OCI-LY3 (cell line): ENCODE measurements around the gene OR1B1.
"Not testable (repeated sequence)": the region's sequence is repeated elsewhere in the genome, so short reads cannot be mapped to it uniquely, and the experiment has no call there.

ENCODE experiments used
- H2AFZ ChIP-seq: fragments of 200-600, 300-600 bp; shearing (Covaris generic); 2 replicates; pipeline ENCODE4 v1.6.0; 2014; ENCODE audit warnings: antibody characterized with exemption, low read depth, low read length
- H3K27ac ChIP-seq: fragments of 200-600, 300-600 bp; sonication (generic); 2 replicates; pipeline ENCODE4 v1.5.1; 2014; ENCODE audit warnings: mild to moderate bottlenecking, low read length, moderate library complexity, mixed read lengths
- H3K27me3 ChIP-seq: fragments of 200-600, 300-600 bp; sonication (generic); 2 replicates; pipeline ENCODE4 v1.6.1; 2014; ENCODE audit warnings: low read depth, low read length, mixed read lengths
- H3K36me3 ChIP-seq: fragments of 200-600, 300-600 bp; sonication (generic); replicated peaks from 2 replicates; pipeline ENCODE3; 2014; ENCODE audit warnings: low read depth, low read length, mixed read lengths
- H3K4me1 ChIP-seq: fragments of 300-600, 200-600 bp; sonication (generic); 2 replicates; pipeline ENCODE4 v1.6.1; 2014; ENCODE audit warnings: low read length, mixed read lengths
- H3K4me2 ChIP-seq: fragments of 200-600, 300-600 bp; sonication (generic); 2 replicates; pipeline ENCODE4 v1.6.1; 2014; ENCODE audit warnings: low read length, mixed read lengths
- H3K4me3 ChIP-seq: fragments of 300-600, 200-600 bp; sonication (generic); 2 replicates; pipeline ENCODE4 v1.5.1; 2014; ENCODE audit warnings: antibody characterized with exemption, mild to moderate bottlenecking, low read length, moderate library complexity
- H3K79me2 ChIP-seq: fragments of 300-600, 200-600 bp; shearing (Covaris generic); 2 replicates; pipeline ENCODE4 v1.6.1; 2014; ENCODE audit warnings: mild to moderate bottlenecking, low read length, mixed read lengths
- H3K9ac ChIP-seq: fragments of 300-600, 200-600 bp; shearing (Covaris generic); 2 replicates; pipeline ENCODE4 v1.6.0; 2014; ENCODE audit warnings: mild to moderate bottlenecking, low read length, moderate library complexity
- H3K9me3 ChIP-seq: fragments of 200-600, 300-600 bp; shearing (Covaris generic); 2 replicates; pipeline ENCODE4 v1.6.1; 2014; ENCODE audit warnings: low read length, mixed read lengths; ENCODE audit not compliant: insufficient read depth
- H4K20me1 ChIP-seq: fragments of 200-600, 300-600 bp; sonication (generic); 2 replicates; pipeline ENCODE4 v1.6.1; 2016; ENCODE audit warnings: low read length, mixed read lengths; ENCODE audit not compliant: insufficient read depth
- CTCF ChIP-seq: fragments of 200-600, 300-600 bp; sonication (generic); IDR thresholded peaks from 2 replicates; pipeline ENCODE4 v1.5.1; 2014; ENCODE audit warnings: antibody characterized with exemption, low read length, low read depth
- EZH2phosphoT487 ChIP-seq: fragments of 200-600 bp; shearing (Covaris generic); IDR thresholded peaks from 2 replicates; pipeline ENCODE4 v1.6.1; 2018; ENCODE audit warnings: antibody characterized with exemption, mixed run types, low read depth

The OR1B1 gene

GRCh38 chr9:122614362-122614761 is 43.1 kb downstream of the OR1B1 start, which contains the start of gene OR1Q1:
TSS of gene OR1Q1 (plus strand) at chr9:122614738. CDS start at chr9:122614738, 0 bp downstream.
- no peaks in the 10 kb centered on the region for H3K36me3 ChIP-seq
- H3K9ac ChIP-seq = no peak within 1 kb of the TSS
- no peaks in the 10 kb centered on the region for H3K79me2 ChIP-seq
- H3K4me2 ChIP-seq = no peak within 1 kb of the TSS
- peaks cover 25% of the 10 kb centered on the region for H3K27me3 ChIP-seq
- H3K4me1 ChIP-seq = no peaks in the 10 kb centered on the region
- H2AFZ ChIP-seq = no peak within 1 kb of the TSS
- no peak within 1 kb of the TSS for H3K27ac ChIP-seq
- no peaks in the 10 kb centered on the region for H4K20me1 ChIP-seq
- H3K9me3 ChIP-seq = no peaks in the 10 kb centered on the region
- no peak for TF ChIP-seq CTCF
- no peak for TF ChIP-seq EZH2phosphoT487
- no peak within 1 kb of the TSS for H3K4me3 ChIP-seq

- no peaks in the 10 kb centered on the region for H4K20me1 ChIP-seq
- H3K27me3 ChIP-seq = peaks cover 29% of the 10 kb centered on the region
- TF ChIP-seq EZH2phosphoT487 (no peak), CTCF (no peak)
- H3K9me3 ChIP-seq = no peaks in the 10 kb centered on the region
- H3K4me2 ChIP-seq = no peak overlapping the region
- no peak overlapping the region for H3K4me3 ChIP-seq
- H2AFZ ChIP-seq = no peak overlapping the region
- no peaks in the 10 kb centered on the region for H3K4me1 ChIP-seq
- H3K9ac ChIP-seq = no peak overlapping the region
- H3K36me3 ChIP-seq = no peaks in the 10 kb centered on the region
- H3K27ac ChIP-seq = no peak overlapping the region
- no peaks in the 10 kb centered on the region for H3K79me2 ChIP-seq
Measured at GRCh38 chr9:122609804-122610203, 47.6 kb downstream of the OR1B1 start.

- Histone ChIP-seq H3K27ac (no peak overlapping the region), H3K9me3 (no peaks in the 10 kb centered on the region), H3K27me3 (peaks cover 29% of the 10 kb centered on the region), H3K36me3 (no peaks in the 10 kb centered on the region), H3K4me3 (no peak overlapping the region), H2AFZ (no peak overlapping the region), H3K4me1 (no peaks in the 10 kb centered on the region), H3K79me2 (no peaks in the 10 kb centered on the region), H3K9ac (no peak overlapping the region), H4K20me1 (no peaks in the 10 kb centered on the region), H3K4me2 (no peak overlapping the region)
- TF ChIP-seq CTCF = no peak
- no peak for TF ChIP-seq EZH2phosphoT487
Measured at GRCh38 chr9:122606587-122606986, 50.8 kb downstream of the OR1B1 start.

GRCh38 chr9:122605691-122606090 is 51.7 kb downstream of the OR1B1 start:
- Histone ChIP-seq H2AFZ (no peak overlapping the region), H3K27me3 (peaks cover 22% of the 10 kb centered on the region), H3K9me3 (no peaks in the 10 kb centered on the region), H3K4me2 (no peak overlapping the region), H3K79me2 (no peaks in the 10 kb centered on the region), H3K4me1 (no peaks in the 10 kb centered on the region), H3K4me3 (no peak overlapping the region), H3K9ac (no peak overlapping the region), H3K36me3 (no peaks in the 10 kb centered on the region), H4K20me1 (no peaks in the 10 kb centered on the region), H3K27ac (no peak overlapping the region)
- TF ChIP-seq CTCF (no peak), EZH2phosphoT487 (no peak)

- not testable (repeated sequence) for H2AFZ ChIP-seq, H3K4me2 ChIP-seq, H3K27me3 ChIP-seq, H3K4me1 ChIP-seq, H3K27ac ChIP-seq, H3K79me2 ChIP-seq, H4K20me1 ChIP-seq, H3K9ac ChIP-seq, H3K9me3 ChIP-seq, H3K4me3 ChIP-seq, H3K36me3 ChIP-seq
Measured at GRCh38 chr9:122583284-122583683, 74.1 kb downstream of the OR1B1 start, which contains the start of gene OR1L8. TSS of gene OR1L8 (minus strand) at chr9:122583384. CDS start at chr9:122568477, 14,907 bp downstream.
